Stimulated activated CD8-positive, alpha-beta memory T cell treated with anti-CD3 and anti-CD28 coated beads, Interleukin-7, amount 100 ng/mL, for 4 hours (primary cell): Measurements from ENCODE around the gene ZNF394.

Source experiments
- DNase-seq, 2 donors: peaks; one replicate each; pipeline ENCODE4 v3.0.0-alpha.2; 2020; ENCODE audit warnings: low read depth in 2 of 2

The ZNF394 gene

GRCh38 chr7:99449326-99449725 is 50.8 kb downstream of the ZNF394 start:
- DNase-seq = no peak

- no peak for DNase-seq
These were observed 51.2 kb downstream of the ZNF394 start for GRCh38 chr7:99448855-99449254.

DNA sequence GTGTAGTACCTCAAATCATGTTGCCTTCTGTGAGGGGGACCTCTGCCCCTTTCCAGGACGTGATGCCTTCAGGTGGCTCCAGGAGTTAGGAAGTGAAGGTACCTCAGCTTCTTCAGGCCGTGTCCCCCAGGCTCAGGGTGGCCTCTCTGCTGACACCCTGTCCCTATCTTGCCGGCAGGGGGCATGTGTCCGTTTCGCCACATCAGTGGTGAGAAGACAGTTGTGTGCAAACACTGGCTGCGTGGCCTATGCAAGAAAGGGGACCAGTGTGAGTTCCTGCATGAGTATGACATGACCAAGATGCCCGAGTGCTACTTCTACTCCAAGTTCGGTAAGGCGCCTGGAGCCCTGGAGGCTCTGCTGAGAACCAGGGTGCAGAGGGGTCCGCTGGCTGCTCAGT is 52.1 kb downstream of the ZNF394 start:
- DNase-seq = no peak

GRCh38 chr7:99446096-99446495 is 54.0 kb downstream of the ZNF394 start:
- no peak for DNase-seq
